H7 (cell line): ENCODE measurements around the gene SECTM1. TPM values are rescaled to one million over a fixed set of nuclear protein-coding genes. Genes with fewer than 3 reads are reported as not detected.
"Not testable (repeated sequence)": the region's sequence is repeated elsewhere in the genome, so short reads cannot be mapped to it uniquely, and the experiment has no call there.

Experiments used
- DNase-seq: peaks from one replicate; pipeline ENCODE4 v3.0.0; 2012
- H3K27me3 ChIP-seq: 2 replicates; pipeline ENCODE4 v1.6.0; 2011; ENCODE audit warnings: mild to moderate bottlenecking, low read length; ENCODE audit not compliant: control insufficient read depth, insufficient read depth
- H3K36me3 ChIP-seq: replicated peaks from 2 replicates; pipeline ENCODE4 v1.5.1; 2011; ENCODE audit warnings: low read length; ENCODE audit not compliant: control insufficient read depth, insufficient read depth
- H3K4me3 ChIP-seq: 2 replicates; pipeline ENCODE4 v1.5.1; 2011; ENCODE audit warnings: low read depth, mild to moderate bottlenecking, control low read depth, low read length, moderate library complexity; ENCODE audit not compliant: insufficient read depth
- total RNA-seq: library from RNA; depleted of rRNA; stranded (reverse); fragments of >200 nt; shearing (Covaris generic); gene quantifications from 2 replicates; pipeline ENCODE4 v1.2.3, GENCODE V29; 2014

Gene SECTM1
- total RNA-seq, 1 experiment from 2014 or later: 0.94 TPM

DNA sequence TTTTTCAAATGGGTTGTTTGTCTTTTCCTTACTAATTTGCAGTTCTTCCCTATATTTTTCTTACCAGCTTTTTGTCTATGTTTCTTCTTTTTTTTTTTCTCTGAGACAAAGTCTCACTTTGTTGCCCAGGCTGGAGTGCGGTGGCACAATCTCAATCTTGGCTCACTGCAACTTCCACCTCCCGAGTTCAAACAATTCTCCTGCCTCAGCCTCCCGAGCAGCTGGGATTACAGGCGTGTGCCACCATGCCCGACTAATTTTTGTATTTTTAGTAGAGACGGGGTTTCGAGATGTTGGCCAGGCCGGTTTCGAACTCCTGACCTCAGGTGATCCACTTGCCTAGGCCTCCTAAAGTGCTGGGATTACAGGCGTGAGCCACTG, 39.5 kb upstream of the SECTM1 start:
- not testable (repeated sequence) for H3K4me3 ChIP-seq, DNase-seq, H3K36me3 ChIP-seq
- H3K27me3 ChIP-seq: peaks cover 23% of the 10 kb centered on the region

DNA sequence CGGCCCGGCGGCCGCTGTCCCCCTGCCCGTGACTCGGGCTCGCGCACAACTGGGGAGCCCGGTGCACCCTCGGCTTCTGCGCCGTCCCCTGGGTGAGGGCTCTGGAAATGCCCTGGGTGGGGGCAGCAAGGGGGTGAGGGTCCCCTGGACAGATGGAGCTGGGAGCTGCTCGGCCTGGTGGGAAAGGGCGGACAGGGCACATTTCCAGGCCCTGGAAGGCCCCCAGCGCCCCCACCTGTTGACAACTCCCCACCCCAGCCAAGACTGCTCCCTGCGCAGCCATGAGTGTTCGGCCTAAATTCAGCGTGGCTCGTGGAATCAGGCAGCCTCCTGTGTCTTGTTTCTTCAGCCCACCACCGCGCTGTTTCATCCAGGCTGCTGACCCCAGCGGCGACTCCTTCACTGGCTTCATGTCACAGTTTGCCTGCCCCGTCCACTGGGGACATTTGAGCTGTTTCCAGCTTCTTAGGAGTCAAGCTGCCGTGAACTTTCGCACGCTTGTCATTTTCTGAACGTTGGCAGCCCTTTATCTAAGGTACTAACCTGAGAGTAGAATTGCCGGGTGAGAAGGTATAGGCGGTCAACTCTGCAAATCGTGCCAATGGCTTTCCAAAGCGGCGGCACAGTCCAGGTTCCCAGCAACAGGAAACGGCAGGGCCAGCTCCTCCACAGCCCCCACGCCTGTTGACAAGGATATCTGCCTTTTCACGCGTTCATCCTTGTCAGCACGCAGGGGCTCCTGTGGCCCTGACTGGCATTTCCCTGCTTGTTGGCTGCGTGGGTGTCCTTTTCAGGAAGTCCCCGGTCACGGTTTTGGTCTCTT, 38.9 kb upstream of the SECTM1 start:
- H3K4me3 ChIP-seq: peak overlapping the region; percentile 37
- peaks cover 23% of the 10 kb centered on the region for H3K27me3 ChIP-seq
- peak; percentile 81 for DNase-seq
- H3K36me3 ChIP-seq: no peaks in the 10 kb centered on the region

DNA sequence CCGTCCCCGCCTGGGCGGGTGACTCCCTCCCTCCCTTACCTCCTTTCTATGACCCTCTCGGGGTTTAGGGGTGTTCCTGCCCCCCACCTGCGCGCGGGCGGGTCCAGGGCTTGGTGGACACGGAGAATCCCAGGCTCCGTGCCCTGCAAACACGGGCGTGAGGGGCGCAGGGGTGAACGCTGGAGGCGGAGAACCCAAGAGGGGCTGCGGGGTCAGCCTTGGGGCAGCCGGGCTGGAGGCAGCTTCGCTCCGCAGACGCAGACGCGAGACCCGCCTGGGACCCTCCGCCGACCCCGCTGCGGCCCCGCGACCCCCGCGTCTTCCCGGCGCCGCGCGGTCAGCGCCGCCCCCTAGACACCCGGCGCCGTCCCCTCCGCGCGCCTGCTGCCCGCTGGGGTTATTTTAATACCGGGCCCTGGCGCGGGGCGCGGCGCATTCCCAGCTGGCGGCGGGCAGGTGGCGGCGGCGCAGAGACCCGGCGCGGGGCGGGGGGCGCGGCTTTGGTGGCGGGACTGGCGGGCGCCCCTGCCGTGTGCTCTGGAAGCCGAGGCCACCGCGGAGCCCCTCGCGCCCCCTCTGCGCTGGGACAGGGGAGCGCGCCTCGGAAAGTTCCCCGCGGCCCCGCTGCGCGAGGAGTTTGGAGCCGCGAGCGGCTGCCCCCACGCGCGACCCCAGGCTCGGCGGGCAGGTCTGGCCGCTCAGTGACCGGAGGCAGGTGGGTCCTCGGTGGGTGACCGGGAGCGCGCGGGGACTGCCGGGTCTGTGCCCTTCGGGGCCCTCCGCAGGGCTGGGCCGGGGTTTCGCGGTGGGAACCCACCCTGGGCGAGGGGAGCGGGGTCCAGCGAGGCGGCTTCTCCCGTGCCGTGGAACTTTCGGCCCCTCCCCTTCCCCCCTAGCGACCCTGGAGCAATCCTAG, 38.0 kb upstream of the SECTM1 start, which contains the start of gene UTS2R:
Gene UTS2R (plus strand): TSS at position 433 of the 916 bp plus-strand sequence. CDS start 2,560 bp downstream, outside the sequence.
- peak; percentile 93 for DNase-seq
- peaks cover 23% of the 10 kb centered on the region for H3K27me3 ChIP-seq
- H3K4me3 ChIP-seq: peak within 1 kb of the TSS; percentile 37
- no peaks in the 10 kb centered on the region for H3K36me3 ChIP-seq

DNA sequence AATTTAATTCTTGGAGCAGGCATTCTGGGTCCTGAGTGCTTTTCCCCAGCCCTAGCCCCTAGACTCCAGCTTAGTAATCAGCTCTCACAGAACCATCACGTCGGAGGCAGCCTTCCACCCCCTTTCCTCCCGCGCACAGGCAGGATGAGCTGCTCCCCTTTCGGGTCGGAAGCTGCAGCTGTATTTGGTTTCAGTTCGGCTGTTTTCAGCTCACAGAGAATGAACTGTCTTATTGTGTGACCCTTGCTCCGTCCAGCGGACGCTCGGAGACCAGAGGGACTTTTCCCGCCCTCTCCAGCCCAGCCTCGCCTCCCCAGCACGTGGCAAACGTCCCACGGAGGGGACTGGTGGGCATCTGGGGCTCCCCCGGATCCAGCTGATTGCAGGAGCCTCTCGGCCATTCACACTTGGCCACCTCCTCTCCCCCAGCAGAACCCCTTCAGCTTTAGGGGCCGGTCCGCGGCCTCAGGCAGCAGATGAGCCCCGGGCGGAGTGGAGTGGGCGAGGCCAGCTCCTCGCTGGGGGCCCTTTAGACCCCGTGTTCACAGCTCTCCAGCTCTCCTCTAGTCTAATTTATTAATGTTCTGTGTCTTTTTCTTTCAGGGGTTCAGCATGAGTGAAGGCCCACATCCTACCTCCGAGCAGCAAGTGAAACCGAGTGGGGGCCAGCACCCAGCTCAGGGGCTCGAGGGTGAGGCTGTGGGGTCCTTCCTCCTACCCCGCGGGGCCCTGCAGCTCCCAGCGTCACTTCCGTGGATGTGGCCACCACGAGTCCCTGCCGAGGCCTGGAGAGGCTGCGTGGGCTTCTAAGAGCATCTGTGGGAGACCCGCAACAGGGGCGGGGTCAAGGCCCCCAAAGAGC, 37.1 kb upstream of the SECTM1 start:
- Histone ChIP-seq H3K27me3 (peaks cover 23% of the 10 kb centered on the region), H3K4me3 (no peak overlapping the region), H3K36me3 (no peaks in the 10 kb centered on the region)

DNA sequence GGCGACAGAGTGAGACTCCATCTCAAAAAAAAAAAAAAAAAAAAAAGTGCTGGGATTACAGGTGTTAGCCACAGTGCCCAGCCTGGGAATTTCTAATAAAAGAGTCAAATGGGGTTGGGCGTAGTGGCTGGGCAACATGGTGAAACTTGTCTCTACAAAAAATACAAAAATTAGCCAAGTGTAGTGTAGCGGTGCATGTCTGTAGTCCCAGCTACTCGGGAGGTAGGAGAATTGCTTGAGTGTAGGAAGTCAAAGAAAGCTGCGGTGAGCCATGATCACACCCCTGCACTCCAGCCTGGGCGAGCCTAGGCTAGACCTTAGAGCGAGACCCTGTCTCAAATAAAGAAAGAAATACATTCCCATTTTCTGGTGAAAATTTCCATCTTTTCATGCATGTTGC, 35.6 kb upstream of the SECTM1 start:
- H3K4me3 ChIP-seq: no peak overlapping the region
- no peak for DNase-seq
- peaks cover 23% of the 10 kb centered on the region for H3K27me3 ChIP-seq
- H3K36me3 ChIP-seq: no peaks in the 10 kb centered on the region

More for the DNA sequence above, 37.1 kb upstream of the SECTM1 start:
- DNase-seq: peak; percentile 75

DNA sequence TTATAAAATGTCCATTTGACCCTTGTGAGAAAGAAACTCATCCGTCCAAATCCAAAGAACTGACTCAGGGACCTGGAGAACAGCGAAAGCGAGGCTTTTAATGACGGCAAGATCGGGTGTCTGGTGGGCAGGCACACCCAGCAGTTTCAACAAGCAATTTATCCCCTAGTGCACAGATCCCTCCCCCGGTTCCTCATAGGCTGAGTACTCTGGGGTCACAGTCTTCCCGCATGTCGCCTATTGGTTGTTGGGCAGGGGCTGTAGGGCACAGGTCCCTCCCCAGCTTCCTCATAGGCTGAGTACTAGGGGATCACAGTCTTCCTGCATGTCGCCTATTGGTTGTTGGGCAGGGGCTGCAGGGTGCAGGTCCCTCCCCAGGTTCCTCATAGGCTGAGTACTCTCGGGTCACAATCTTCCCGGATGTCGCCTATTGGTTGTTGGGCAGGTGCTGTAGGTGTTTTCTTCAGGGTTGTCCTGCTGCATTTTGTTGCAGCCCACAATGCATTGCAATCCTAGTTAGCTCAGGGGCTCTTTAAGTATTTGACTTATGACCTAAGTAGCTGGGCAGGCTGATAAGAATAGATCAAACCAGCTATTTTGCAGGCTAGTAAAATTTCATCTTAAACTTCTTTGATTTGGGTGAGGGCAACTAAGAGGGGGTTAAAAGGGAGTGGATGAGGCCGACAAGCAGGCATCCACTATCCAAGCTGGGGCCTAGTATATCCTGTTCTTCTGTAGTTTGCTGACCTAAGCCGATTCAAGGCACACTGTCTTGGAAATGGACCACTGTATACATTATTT, 34.4 kb upstream of the SECTM1 start:
- H3K27me3 ChIP-seq: peaks cover 23% of the 10 kb centered on the region
- peak; percentile 79 for DNase-seq
- no peaks in the 10 kb centered on the region for H3K36me3 ChIP-seq
- no peak overlapping the region for H3K4me3 ChIP-seq

DNA sequence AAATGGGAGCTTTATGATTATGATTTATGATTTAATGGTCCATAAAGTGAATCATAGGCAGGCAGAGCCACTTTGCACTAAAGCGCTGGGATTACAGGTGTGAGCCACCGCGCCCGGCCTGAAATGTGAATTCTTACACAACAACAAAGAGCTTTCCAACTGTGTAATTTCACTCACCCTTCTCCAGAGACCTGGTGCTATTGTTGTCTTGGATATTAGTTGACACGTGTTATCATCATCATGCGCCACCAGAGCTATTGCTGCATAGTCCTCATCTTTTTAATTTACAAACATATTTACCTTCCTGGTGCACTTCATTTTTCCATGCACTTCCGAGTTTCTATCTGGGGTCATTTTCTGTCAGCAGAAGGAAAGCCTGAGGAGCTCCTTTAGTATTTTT, 33.2 kb upstream of the SECTM1 start:
- Histone ChIP-seq H3K4me3 (no peak overlapping the region), H3K27me3 (peaks cover 13% of the 10 kb centered on the region), H3K36me3 (no peaks in the 10 kb centered on the region)
- DNase-seq: no peak

DNA sequence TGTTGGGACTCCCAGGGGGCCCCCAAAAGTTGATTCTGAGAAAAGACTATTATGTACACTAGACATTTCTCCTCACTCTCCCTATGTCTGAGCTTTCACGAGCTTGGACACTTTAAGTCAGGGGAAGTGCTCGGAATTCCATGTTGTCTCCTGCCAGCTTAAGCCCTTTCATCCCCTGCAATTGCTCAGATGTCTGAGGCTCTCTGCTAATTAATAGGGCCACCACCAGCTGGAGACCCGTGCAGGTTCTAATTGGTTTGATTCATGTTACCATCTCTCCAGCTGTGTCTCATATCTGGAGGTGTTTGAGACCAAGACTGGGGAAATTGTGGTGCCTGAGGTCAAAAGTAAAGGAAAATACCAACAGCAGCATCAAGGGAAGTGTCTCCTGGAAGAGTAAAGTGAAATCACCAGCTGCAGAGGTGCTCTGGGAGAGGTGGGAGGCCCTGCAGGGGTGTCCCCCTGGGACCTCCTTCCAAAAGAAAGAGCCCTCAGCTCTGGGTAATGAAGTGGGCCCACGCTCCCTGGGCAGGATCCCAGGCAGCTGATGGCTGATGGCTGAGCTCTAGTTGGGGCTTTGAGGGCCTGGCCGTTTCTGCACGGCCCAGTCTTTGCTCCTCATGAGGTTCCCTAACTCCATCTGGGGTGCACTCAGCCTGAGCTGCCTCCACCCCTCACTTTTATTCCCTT, 32.2 kb upstream of the SECTM1 start:
- Histone ChIP-seq H3K27me3 (peaks cover 5% of the 10 kb centered on the region), H3K36me3 (no peaks in the 10 kb centered on the region)

DNA sequence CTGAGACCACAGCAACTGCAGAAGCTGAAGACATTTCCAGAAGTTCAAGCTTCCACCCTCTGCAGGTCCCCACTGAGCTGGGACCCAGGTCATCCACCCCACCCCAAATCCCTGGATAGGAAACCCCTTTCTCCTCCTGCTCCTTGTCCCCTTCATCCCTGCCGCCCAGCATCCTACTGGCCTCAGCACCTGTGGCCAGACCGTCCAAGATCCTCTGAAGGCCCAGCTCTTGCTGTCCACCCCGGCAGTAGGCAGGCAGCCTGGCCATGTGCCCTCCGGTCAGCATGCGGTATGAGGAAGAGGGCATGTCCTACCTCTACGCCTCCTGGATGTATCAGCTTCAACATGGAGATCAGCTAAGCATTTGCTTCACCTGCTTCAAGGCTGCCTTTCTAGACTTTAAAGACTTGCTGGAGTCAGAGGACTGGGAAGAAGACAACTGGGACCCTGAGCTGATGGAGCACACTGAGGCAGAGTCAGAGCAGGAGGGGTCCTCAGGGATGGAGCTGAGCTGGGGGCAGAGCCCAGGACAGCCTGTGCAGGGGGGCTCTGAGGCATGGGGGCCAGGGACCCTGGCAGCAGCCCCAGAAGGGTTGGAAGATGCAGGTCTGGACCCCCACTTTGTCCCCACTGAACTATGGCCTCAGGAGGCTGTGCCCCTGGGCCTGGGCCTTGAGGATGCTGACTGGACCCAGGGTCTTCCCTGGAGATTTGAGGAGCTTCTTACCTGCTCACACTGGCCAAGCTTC, 28.5 kb upstream of the SECTM1 start:
- Histone ChIP-seq H3K36me3 (no peaks in the 10 kb centered on the region), H3K27me3 (no peaks in the 10 kb centered on the region; the same call in 1 of the 2 replicates), H3K4me3 (no peak overlapping the region)
- DNase-seq: no peak

More for the DNA sequence above, 32.2 kb upstream of the SECTM1 start:
- no peak overlapping the region for H3K4me3 ChIP-seq
- DNase-seq: no peak

DNA sequence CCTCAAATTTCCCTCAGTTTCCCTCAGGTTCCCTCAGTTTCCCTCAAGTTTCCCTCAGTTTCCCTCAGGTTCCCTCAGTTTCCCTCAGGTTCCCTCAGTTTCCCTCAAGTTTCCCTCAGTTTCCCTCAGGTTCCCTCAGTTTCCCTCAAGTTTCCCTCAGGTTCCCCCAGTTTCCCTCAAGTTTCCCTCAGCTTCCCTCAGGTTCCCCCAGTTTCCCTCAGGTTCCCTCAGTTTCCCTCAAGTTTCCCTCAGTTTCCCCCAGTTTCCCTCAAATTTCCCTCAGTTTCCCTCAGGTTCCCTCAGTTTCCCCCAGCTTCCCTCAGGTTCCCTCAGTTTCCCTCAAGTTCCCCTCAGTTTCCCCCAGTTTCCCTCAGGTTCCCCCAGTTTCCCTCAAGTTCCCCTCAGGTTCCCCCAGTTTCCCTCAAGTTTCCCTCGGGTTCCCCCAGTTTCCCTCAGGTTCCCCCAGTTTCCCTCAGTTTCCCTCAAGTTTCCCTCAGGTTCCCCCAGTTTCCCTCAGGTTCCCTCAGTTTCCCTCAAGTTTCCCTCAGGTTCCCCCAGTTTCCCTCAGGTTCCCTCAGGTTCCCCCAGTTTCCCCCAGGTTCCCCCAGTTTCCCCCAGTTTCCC, 26.0 kb upstream of the SECTM1 start:
- H3K36me3 ChIP-seq, H3K27me3 ChIP-seq, DNase-seq, H3K4me3 ChIP-seq: not testable (repeated sequence)

DNA sequence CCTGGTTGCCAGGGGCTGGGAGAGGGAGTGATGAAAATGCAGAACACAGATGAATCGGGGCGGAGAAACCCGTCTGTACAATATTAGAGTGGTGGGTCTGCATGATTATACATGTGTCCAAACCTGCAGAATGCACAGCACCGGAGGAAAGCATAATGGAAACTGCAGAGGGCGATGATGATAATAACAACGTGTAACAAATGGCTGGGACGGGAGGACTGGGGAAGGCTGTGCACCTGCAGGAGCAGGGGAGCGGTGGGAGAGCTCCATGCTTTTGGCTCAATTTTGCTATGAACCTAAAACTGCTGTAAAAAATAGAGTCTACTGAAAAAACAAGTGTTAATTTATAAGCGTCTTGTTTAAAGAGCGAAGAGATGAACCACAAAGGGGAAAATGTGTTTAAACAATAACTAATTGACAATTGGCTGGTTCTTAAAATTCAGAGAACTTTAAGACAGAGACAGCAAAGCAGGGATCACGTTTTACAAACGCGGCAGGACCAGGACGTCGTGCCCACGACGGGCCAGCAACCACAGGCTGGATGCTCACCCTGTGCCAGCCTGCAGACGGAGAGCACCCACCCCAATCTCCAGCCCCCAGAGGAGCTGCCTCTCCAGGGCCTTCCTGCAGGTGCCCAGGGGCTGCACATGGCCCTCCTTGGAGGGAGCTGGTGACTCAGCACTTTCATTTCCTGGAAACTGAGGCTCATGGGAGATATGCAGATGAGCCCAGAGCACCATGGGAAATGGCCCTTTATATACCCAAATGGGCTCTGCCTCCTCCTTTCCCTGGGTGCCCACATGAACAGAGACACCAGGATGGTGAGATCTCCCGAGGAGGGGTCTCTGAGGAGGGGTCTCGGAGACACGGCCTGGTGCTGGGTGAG, 25.1 kb upstream of the SECTM1 start, which contains the start of gene TEX19:
Gene TEX19 (plus strand): TSS at position 783 of the 886 bp plus-strand sequence. CDS start 2,904 bp downstream, outside the sequence.
- no peak for DNase-seq
- Histone ChIP-seq H3K27me3 (no peaks in the 10 kb centered on the region; the same call in 1 of the 2 replicates), H3K4me3 (no peak within 1 kb of the TSS), H3K36me3 (no peaks in the 10 kb centered on the region)
